Measurements from ENCODE around the gene SYNRG. TPM values are rescaled to one million over a fixed set of nuclear protein-coding genes. Genes with fewer than 3 reads are reported as not detected.

The SYNRG gene
- total RNA-seq, 1 experiment from 2014 or later = 46.6 TPM

DNA sequence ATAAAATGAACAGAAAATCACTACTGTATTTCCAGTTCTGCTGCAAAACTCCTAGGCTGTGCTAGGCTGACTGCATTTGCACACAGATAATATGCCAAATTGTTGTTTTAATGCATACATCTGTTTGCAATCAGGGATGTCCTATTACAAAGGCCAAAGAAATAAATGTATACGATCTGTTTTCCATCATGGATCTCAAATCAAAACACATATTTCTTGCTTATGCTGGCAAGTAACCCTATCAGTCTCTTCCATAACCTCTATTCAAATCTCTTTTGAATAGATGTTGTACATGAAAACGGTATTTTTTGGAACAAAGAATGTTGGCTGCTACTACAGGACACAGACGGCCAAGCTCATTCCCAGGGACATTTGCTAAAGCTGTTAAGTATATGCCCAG is 62.9 kb downstream of the SYNRG start:
- Histone ChIP-seq H3K9me2 (replicated peaks; ENCODE audit: insufficient read depth, low read length) (no peaks in the 10 kb centered on the region), H3K4me2 (ENCODE audit: low read depth, low read length, poor library complexity, severe bottlenecking) (no peak overlapping the region), H4K20me1 (ENCODE audit: insufficient read depth, low read depth, low read length) (no peaks in the 10 kb centered on the region), H3K27me3 (ENCODE audit: low read length) (no peaks in the 10 kb centered on the region), H3K9me3 (ENCODE audit: low read length) (no peaks in the 10 kb centered on the region), H3K36me3 (ENCODE audit: insufficient read depth, low read length) (peaks cover 25% of the 10 kb centered on the region), H3K4me1 (ENCODE audit: low read length) (0 out of 2 replicates have a peak, but pooled peaks cover 4% of the 10 kb centered on the region), H3K4me3 (ENCODE audit: low read length) (no peak overlapping the region), H3K27ac (ENCODE audit: low read length) (no peak overlapping the region), H3K79me2 (ENCODE audit: low read length) (peaks cover 72% of the 10 kb centered on the region), H3K9ac (ENCODE audit: low read length) (no peak overlapping the region), H2AFZ (ENCODE audit: low read length) (no peak overlapping the region)
- no peak for DNase-seq

DNA sequence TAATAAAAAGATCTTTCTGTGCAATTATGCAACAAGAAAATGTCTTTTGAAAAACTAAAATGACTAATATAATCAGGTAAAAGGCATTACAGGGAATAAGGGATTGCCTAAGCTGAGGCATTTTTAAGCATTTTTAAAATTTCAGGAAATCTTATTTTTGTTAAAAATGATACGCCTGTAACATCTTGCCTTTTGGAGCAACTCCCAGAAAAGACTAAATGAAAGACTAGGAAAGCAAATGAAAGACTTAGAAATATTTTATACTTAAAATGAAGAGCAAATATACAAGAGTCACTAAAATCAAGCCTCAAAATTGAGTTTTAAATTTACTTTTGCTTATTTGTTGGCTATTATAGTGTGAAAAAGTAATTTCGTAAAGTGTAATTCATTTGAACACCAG is 63.7 kb downstream of the SYNRG start:
- Histone ChIP-seq H3K4me3 (ENCODE audit: low read length) (no peak overlapping the region), H3K9me2 (replicated peaks; ENCODE audit: insufficient read depth, low read length) (no peaks in the 10 kb centered on the region), H3K27me3 (ENCODE audit: low read length) (no peaks in the 10 kb centered on the region), H2AFZ (ENCODE audit: low read length) (no peak overlapping the region), H3K9me3 (ENCODE audit: low read length) (no peaks in the 10 kb centered on the region), H3K36me3 (ENCODE audit: insufficient read depth, low read length) (peaks cover 24% of the 10 kb centered on the region), H3K4me1 (ENCODE audit: low read length) (0 out of 2 replicates have a peak, but pooled peaks cover 4% of the 10 kb centered on the region), H4K20me1 (ENCODE audit: insufficient read depth, low read depth, low read length) (no peaks in the 10 kb centered on the region), H3K27ac (ENCODE audit: low read length) (no peak overlapping the region), H3K79me2 (ENCODE audit: low read length) (peaks cover 63% of the 10 kb centered on the region), H3K4me2 (ENCODE audit: low read depth, low read length, poor library complexity, severe bottlenecking) (no peak overlapping the region), H3K9ac (ENCODE audit: low read length) (no peak overlapping the region)
- no peak for DNase-seq

DNA sequence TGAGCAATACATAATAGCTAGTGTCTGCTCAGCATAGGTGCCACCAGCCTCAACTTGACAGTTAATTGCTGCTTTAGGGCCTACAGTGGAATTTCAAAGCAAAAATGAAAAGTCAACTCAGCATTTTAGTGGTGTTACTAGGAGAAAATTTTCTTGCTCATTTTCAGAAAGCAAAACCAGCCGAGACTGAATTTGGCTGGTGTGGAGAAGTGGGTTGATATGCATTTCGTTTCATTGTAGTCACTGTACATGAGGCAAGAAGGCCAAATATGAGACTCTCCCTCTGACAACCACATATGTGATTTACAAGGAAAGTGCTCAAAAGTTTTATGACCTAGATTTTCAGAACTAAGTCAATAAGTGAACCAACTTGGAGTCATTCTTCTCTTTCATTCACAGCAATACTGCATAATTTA is 65.6 kb downstream of the SYNRG start:
- DNase-seq = no peak
- H3K9ac ChIP-seq (ENCODE audit: low read length) = no peak overlapping the region
- H3K79me2 ChIP-seq (ENCODE audit: low read length) = peaks cover 47% of the 10 kb centered on the region
- no peak overlapping the region for H3K4me2 ChIP-seq (ENCODE audit: low read depth, low read length, poor library complexity, severe bottlenecking)
- no peaks in the 10 kb centered on the region for H4K20me1 ChIP-seq (ENCODE audit: insufficient read depth, low read depth, low read length)
- H3K27ac ChIP-seq (ENCODE audit: low read length) = no peak overlapping the region
- no peaks in the 10 kb centered on the region for H3K27me3 ChIP-seq (ENCODE audit: low read length)
- H3K4me1 ChIP-seq (ENCODE audit: low read length) = 0 out of 2 replicates have a peak, but pooled peaks cover 4% of the 10 kb centered on the region
- H3K9me2 ChIP-seq (replicated peaks; ENCODE audit: insufficient read depth, low read length) = no peaks in the 10 kb centered on the region
- H2AFZ ChIP-seq (ENCODE audit: low read length) = no peak overlapping the region
- peaks cover 33% of the 10 kb centered on the region for H3K36me3 ChIP-seq (ENCODE audit: insufficient read depth, low read length)
- no peak overlapping the region for H3K4me3 ChIP-seq (ENCODE audit: low read length)
- no peaks in the 10 kb centered on the region for H3K9me3 ChIP-seq (ENCODE audit: low read length)

DNA sequence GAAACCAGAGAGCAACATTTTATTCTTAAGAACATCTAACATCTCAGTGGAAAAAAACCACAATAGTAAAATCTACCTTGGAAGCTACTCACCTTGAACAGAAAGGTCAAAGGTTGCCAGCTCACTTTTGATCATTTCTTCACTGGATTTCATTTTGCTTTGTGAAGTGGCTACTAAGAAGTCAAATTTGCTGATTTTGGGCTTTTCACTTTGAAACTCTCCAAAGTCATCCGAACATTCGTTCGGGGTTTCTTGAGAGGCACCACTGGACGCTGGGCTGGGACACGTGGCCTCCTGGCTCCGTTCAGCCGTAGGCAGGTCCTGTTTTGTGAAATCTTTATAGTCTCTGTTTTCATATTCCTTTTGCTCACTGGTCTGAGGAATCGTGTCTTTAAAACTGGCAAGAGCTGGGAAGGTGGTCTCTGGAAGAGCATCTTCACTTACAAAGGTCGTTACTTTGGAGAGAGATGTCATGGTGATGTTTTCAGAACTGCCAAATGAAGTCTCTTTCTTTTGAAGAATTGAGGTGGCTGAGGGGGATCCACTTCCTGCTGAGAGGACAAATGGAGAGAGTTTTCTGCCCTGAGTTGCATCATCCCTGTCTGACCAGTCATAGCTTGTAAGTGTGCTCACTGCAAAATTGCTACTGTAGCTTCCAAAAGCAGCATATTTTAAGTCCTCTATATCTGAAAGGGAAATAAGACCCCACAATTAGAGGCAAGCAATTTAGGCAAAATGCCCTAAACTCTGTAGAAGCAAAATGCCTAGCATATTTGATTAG is 67.1 kb downstream of the SYNRG start:
- H3K4me3 ChIP-seq (ENCODE audit: low read length) = no peak overlapping the region
- H3K79me2 ChIP-seq (ENCODE audit: low read length) = peaks cover 36% of the 10 kb centered on the region
- no peaks in the 10 kb centered on the region for H3K27me3 ChIP-seq (ENCODE audit: low read length)
- no peak overlapping the region for H3K9ac ChIP-seq (ENCODE audit: low read length)
- peaks cover 37% of the 10 kb centered on the region for H3K36me3 ChIP-seq (ENCODE audit: insufficient read depth, low read length)
- 0 out of 2 replicates have a peak, but pooled peaks cover 2% of the 10 kb centered on the region for H3K4me1 ChIP-seq (ENCODE audit: low read length)
- no peak overlapping the region for H3K27ac ChIP-seq (ENCODE audit: low read length)
- no peaks in the 10 kb centered on the region for H3K9me3 ChIP-seq (ENCODE audit: low read length)
- no peak for DNase-seq
- no peak overlapping the region for H3K4me2 ChIP-seq (ENCODE audit: low read depth, low read length, poor library complexity, severe bottlenecking)
- no peak overlapping the region for H2AFZ ChIP-seq (ENCODE audit: low read length)
- H4K20me1 ChIP-seq (ENCODE audit: insufficient read depth, low read depth, low read length) = no peaks in the 10 kb centered on the region
- H3K9me2 ChIP-seq (replicated peaks; ENCODE audit: insufficient read depth, low read length) = no peaks in the 10 kb centered on the region

DNA sequence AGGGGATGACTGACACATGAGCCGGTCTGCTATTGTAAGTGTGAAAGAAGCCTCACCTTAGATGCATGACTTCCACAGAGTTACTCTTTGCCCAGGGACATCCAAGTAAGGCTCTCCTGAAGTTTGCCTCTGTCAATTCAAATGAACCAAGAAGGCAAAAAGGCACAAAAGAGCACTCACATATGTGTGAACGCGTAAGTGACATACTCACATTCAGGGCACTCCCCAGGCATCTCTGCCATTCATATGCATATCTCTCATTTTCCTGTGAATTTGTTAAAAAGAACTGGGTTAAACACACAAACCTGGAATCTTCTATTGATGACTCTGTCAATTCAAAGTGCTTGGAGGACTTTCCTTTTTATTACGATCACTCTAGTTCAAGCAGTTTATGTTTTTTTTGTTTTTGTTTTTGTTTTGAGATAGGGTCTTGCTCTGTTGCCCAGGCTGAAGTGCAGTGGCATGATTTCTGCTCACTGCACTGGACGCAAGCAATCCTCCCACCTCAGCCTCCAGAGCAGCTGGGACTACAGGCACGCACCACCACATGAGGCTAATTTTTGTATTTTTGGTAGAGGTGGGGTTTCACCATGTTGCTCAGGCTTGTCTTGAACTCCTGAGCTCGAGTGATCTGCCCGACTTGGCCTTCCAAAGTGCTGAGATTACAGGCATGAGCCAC is 70.1 kb downstream of the SYNRG start:
- H3K4me3 ChIP-seq (ENCODE audit: low read length) = no peak overlapping the region
- no peak overlapping the region for H3K4me2 ChIP-seq (ENCODE audit: low read depth, low read length, poor library complexity, severe bottlenecking)
- peaks cover 58% of the 10 kb centered on the region for H3K36me3 ChIP-seq (ENCODE audit: insufficient read depth, low read length)
- no peak overlapping the region for H2AFZ ChIP-seq (ENCODE audit: low read length)
- no peak for DNase-seq
- H3K9ac ChIP-seq (ENCODE audit: low read length) = no peak overlapping the region
- peaks cover 12% of the 10 kb centered on the region for H3K79me2 ChIP-seq (ENCODE audit: low read length)
- H3K27me3 ChIP-seq (ENCODE audit: low read length) = no peaks in the 10 kb centered on the region
- no peaks in the 10 kb centered on the region for H4K20me1 ChIP-seq (ENCODE audit: insufficient read depth, low read depth, low read length)
- no peaks in the 10 kb centered on the region for H3K9me2 ChIP-seq (replicated peaks; ENCODE audit: insufficient read depth, low read length)
- H3K9me3 ChIP-seq (ENCODE audit: low read length) = no peaks in the 10 kb centered on the region
- H3K4me1 ChIP-seq (ENCODE audit: low read length) = peaks cover 3% of the 10 kb centered on the region; the same call in 1 of the 2 replicates
- no peak overlapping the region for H3K27ac ChIP-seq (ENCODE audit: low read length)

DNA sequence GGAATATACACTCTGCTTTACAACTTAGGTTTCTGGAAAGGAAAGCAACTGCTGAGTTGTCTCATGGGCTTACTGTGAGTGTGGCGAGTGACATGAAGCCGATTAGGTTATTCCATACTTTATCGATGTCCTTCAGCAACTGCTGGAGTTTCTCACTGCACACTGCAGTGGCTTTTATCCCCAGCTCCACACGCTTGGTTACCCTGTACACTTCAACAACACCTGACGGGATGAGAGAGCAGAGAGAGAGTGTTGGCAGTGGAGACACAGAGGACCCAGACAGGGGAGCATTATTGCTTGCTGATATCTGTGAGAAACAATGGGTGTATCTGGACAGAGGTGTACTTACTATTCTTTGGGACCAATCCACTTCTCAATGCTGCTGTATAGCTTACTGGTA is 73.3 kb downstream of the SYNRG start:
- H3K4me1 ChIP-seq (ENCODE audit: low read length) = peaks cover 3% of the 10 kb centered on the region; the same call in 1 of the 2 replicates
- no peak overlapping the region for H3K27ac ChIP-seq (ENCODE audit: low read length)
- H3K9me2 ChIP-seq (replicated peaks; ENCODE audit: insufficient read depth, low read length) = no peaks in the 10 kb centered on the region
- no peaks in the 10 kb centered on the region for H3K79me2 ChIP-seq (ENCODE audit: low read length)
- H3K36me3 ChIP-seq (ENCODE audit: insufficient read depth, low read length) = peaks cover 38% of the 10 kb centered on the region; the same call in 1 of the 2 replicates
- no peaks in the 10 kb centered on the region for H3K27me3 ChIP-seq (ENCODE audit: low read length)
- no peak for DNase-seq
- H3K9me3 ChIP-seq (ENCODE audit: low read length) = no peaks in the 10 kb centered on the region
- H3K9ac ChIP-seq (ENCODE audit: low read length) = no peak overlapping the region
- H3K4me2 ChIP-seq (ENCODE audit: low read depth, low read length, poor library complexity, severe bottlenecking) = no peak overlapping the region
- H2AFZ ChIP-seq (ENCODE audit: low read length) = no peak overlapping the region
- H3K4me3 ChIP-seq (ENCODE audit: low read length) = no peak overlapping the region
- no peaks in the 10 kb centered on the region for H4K20me1 ChIP-seq (ENCODE audit: insufficient read depth, low read depth, low read length)

DNA sequence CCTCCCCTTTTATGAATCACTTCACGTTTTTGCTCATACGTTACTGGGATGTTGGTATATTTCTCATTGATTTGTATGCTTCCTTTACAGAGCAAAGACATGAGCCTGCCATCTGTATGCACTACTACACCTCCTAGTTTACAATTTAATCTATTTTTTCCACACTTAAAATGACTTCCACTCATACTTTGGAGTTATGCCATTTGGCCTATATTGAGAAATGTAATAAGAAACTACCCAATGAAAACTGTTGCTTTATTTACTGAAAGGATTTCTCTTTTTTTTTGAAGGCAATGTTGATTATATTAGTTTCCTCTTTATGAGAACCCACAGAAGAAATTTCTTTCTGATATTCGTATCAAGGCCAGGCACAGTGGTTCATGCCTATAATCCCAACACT is 76.5 kb downstream of the SYNRG start:
- Histone ChIP-seq H3K4me2 (ENCODE audit: low read depth, low read length, poor library complexity, severe bottlenecking) (no peak overlapping the region), H4K20me1 (ENCODE audit: insufficient read depth, low read depth, low read length) (no peaks in the 10 kb centered on the region), H3K79me2 (ENCODE audit: low read length) (no peaks in the 10 kb centered on the region), H3K4me3 (ENCODE audit: low read length) (no peak overlapping the region), H3K27ac (ENCODE audit: low read length) (no peak overlapping the region), H3K4me1 (ENCODE audit: low read length) (peaks cover 17% of the 10 kb centered on the region), H3K36me3 (ENCODE audit: insufficient read depth, low read length) (peaks cover 29% of the 10 kb centered on the region; the same call in 1 of the 2 replicates), H2AFZ (ENCODE audit: low read length) (no peak overlapping the region), H3K9me2 (replicated peaks; ENCODE audit: insufficient read depth, low read length) (no peaks in the 10 kb centered on the region), H3K9ac (ENCODE audit: low read length) (no peak overlapping the region), H3K27me3 (ENCODE audit: low read length) (no peaks in the 10 kb centered on the region), H3K9me3 (ENCODE audit: low read length) (no peaks in the 10 kb centered on the region)
- no peak for DNase-seq

DNA sequence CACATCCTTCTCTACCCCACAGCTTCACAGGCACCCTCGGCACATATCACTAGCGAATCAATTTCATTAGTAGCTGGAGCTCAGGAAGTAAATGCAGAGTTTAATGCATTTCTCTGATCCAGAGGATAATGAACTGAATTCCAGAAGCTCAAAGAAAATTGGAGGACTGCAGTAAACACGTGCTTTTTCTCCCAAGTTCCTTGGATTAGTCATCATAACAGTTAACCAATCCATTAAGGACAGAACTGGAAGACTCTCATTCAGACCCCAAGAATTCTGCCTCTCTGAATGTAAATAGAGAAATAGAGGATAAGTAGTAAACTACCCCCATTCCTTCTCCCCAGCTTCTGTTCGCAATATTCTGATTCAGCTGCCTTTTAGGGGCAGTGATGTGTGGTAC is 78.8 kb downstream of the SYNRG start:
- H2AFZ ChIP-seq (ENCODE audit: low read length) = no peak overlapping the region
- no peak overlapping the region for H3K4me3 ChIP-seq (ENCODE audit: low read length)
- peaks cover 20% of the 10 kb centered on the region for H3K4me1 ChIP-seq (ENCODE audit: low read length)
- no peaks in the 10 kb centered on the region for H3K9me2 ChIP-seq (replicated peaks; ENCODE audit: insufficient read depth, low read length)
- H3K9me3 ChIP-seq (ENCODE audit: low read length) = no peaks in the 10 kb centered on the region
- H4K20me1 ChIP-seq (ENCODE audit: insufficient read depth, low read depth, low read length) = no peaks in the 10 kb centered on the region
- H3K4me2 ChIP-seq (ENCODE audit: low read depth, low read length, poor library complexity, severe bottlenecking) = no peak overlapping the region
- H3K36me3 ChIP-seq (ENCODE audit: insufficient read depth, low read length) = peaks cover 15% of the 10 kb centered on the region; the same call in 1 of the 2 replicates
- H3K79me2 ChIP-seq (ENCODE audit: low read length) = no peaks in the 10 kb centered on the region
- no peaks in the 10 kb centered on the region for H3K27me3 ChIP-seq (ENCODE audit: low read length)
- no peak for DNase-seq
- no peak overlapping the region for H3K27ac ChIP-seq (ENCODE audit: low read length)
- no peak overlapping the region for H3K9ac ChIP-seq (ENCODE audit: low read length)
